ENCODE results near the gene CFAP43.
"Not testable (repeated sequence)": the region's sequence is repeated elsewhere in the genome, so short reads cannot be mapped to it uniquely, and the experiment has no call there.

CFAP43 gene

GRCh38 chr10:104257235-104257634, 25.1 kb upstream of the CFAP43 start:
- no peak for DNase-seq

- DNase-seq = no peak
These were observed 24.3 kb upstream of the CFAP43 start for GRCh38 chr10:104256335-104256961.

- DNase-seq = peak; percentile 72
These were observed 23.3 kb upstream of the CFAP43 start for GRCh38 chr10:104255311-104255981.

- peak; percentile 77 for DNase-seq
These were observed 22.5 kb upstream of the CFAP43 start, which contains the start of gene GSTO1 for GRCh38 chr10:104254493-104255310. TSS of gene GSTO1 (plus strand) at chr10:104254892. CDS start at chr10:104254929, 37 bp downstream.

GRCh38 chr10:104253606-104254410, 21.6 kb upstream of the CFAP43 start:
- peak; percentile 36 for DNase-seq

- no peak for DNase-seq
These were observed 20.9 kb upstream of the CFAP43 start for GRCh38 chr10:104253106-104253505.

GRCh38 chr10:104252368-104252767, 20.2 kb upstream of the CFAP43 start:
- DNase-seq = no peak

GRCh38 chr10:104251443-104251842, 19.3 kb upstream of the CFAP43 start:
- no peak for DNase-seq

- DNase-seq = no peak
These were observed 18.2 kb upstream of the CFAP43 start for GRCh38 chr10:104250371-104250770.

GRCh38 chr10:104248931-104249330, 16.8 kb upstream of the CFAP43 start:
- not testable (repeated sequence) for DNase-seq

- no peak for DNase-seq
These were observed 15.5 kb upstream of the CFAP43 start for GRCh38 chr10:104247513-104248146.

GRCh38 chr10:104246976-104247375, 14.8 kb upstream of the CFAP43 start:
- peak; percentile 57 for DNase-seq

GRCh38 chr10:104245066-104245632, 13.0 kb upstream of the CFAP43 start:
- no peak for DNase-seq

GRCh38 chr10:104243512-104243911, 11.3 kb upstream of the CFAP43 start:
- DNase-seq = no peak

- not testable (repeated sequence) for DNase-seq
These were observed 10.8 kb upstream of the CFAP43 start for GRCh38 chr10:104243009-104243408.

GRCh38 chr10:104242545-104242944, 10.4 kb upstream of the CFAP43 start:
- DNase-seq = no peak

- DNase-seq = no peak
These were observed 7.9 kb upstream of the CFAP43 start for GRCh38 chr10:104240078-104240477.

- no peak for DNase-seq
These were observed 3.6 kb upstream of the CFAP43 start for GRCh38 chr10:104235801-104236200.

- DNase-seq = no peak
These were observed 2.8 kb upstream of the CFAP43 start for GRCh38 chr10:104234934-104235333.

- no peak for DNase-seq
These were observed 1.7 kb upstream of the CFAP43 start for GRCh38 chr10:104233817-104234216.

GRCh38 chr10:104232613-104233102, 494 bp upstream of the CFAP43 start:
- DNase-seq = no peak

- no peak for DNase-seq
These were observed 1.7 kb downstream of the CFAP43 start for GRCh38 chr10:104230490-104230889.
